ENCODE data around the gene PTRH1.

PTRH1 gene

GRCh38 chr9:127694890-127695720 lies 20.4 kb downstream of the PTRH1 start:
- DNase-seq = no peak

- no peak for DNase-seq
Measured at GRCh38 chr9:127693697-127694096, 21.8 kb downstream of the PTRH1 start.

GRCh38 chr9:127693143-127693542 lies 22.3 kb downstream of the PTRH1 start:
- no peak for DNase-seq

GRCh38 chr9:127692071-127692470 lies 23.4 kb downstream of the PTRH1 start:
- DNase-seq = no peak

GRCh38 chr9:127690735-127691134 lies 24.7 kb downstream of the PTRH1 start:
- DNase-seq = no peak

- DNase-seq = no peak
Measured at GRCh38 chr9:127689329-127690000, 26.0 kb downstream of the PTRH1 start.

- no peak for DNase-seq
Measured at GRCh38 chr9:127686461-127687393, 28.7 kb downstream of the PTRH1 start.

GRCh38 chr9:127684576-127684975 lies 30.9 kb downstream of the PTRH1 start:
- no peak for DNase-seq

- DNase-seq = no peak
Measured at GRCh38 chr9:127683723-127684122, 31.7 kb downstream of the PTRH1 start.

- DNase-seq = no peak
Measured at GRCh38 chr9:127682351-127683136, 32.9 kb downstream of the PTRH1 start.

GRCh38 chr9:127680846-127681245 lies 34.6 kb downstream of the PTRH1 start:
- no peak for DNase-seq

GRCh38 chr9:127680226-127680625 lies 35.2 kb downstream of the PTRH1 start:
- no peak for DNase-seq

- DNase-seq = no peak
Measured at GRCh38 chr9:127679506-127679905, 36.0 kb downstream of the PTRH1 start.

- no peak for DNase-seq
Measured at GRCh38 chr9:127676638-127677037, 38.8 kb downstream of the PTRH1 start.

GRCh38 chr9:127673234-127673633 lies 42.2 kb downstream of the PTRH1 start:
- DNase-seq = no peak

- DNase-seq = no peak
Measured at GRCh38 chr9:127667906-127668305, 47.6 kb downstream of the PTRH1 start.

- DNase-seq = no peak
Measured at GRCh38 chr9:127667127-127667844, 48.2 kb downstream of the PTRH1 start.

GRCh38 chr9:127664678-127665507 lies 50.6 kb downstream of the PTRH1 start:
- DNase-seq = no peak

- DNase-seq = no peak
Measured at GRCh38 chr9:127664324-127664677, 51.2 kb downstream of the PTRH1 start.

Measured in CD4-positive, alpha-beta T cell treated with Interleukin-6 for 4 hours (primary cell).